Endothelial cell of umbilical vein (primary cell): ENCODE measurements around the gene ORC6. TPM values are rescaled to one million over a fixed set of nuclear protein-coding genes. Genes with fewer than 3 reads are reported as not detected.

Experiments
- BruUV-seq: library from RNA; stranded (reverse); fragments of 400-500 nt; replicated peaks from 2 replicates; lab custom pipeline; 2021; lab: Mats Ljungman, UMichigan
- CTCF ChIA-PET: fragments of 300-600, 350-600 bp; sonication (Branson Sonifier 250); formaldehyde crosslinking; loops from one replicate; lab custom pipeline; 2021; ENCODE audit warnings: antibody characterized with exemption, inconsistent platforms; lab: Charles Lee
- POLR2A ChIA-PET: fragments of 300-600, 350-600 bp; sonication (Branson Sonifier 250); formaldehyde crosslinking; loops from one replicate; lab custom pipeline; 2021; ENCODE audit warnings: antibody characterized with exemption, inconsistent platforms; lab: Charles Lee
- DNase-seq: peaks from one replicate; pipeline ENCODE4 v3.0.0-alpha.2; 2011; ENCODE audit warnings: low read depth, low spot score
- FAIRE-seq: peaks from 2 replicates; lab custom pipeline; 2011; peaks lifted over from hg19 to GRCh38; lab: Jason Lieb, UNC
- H2AFZ ChIP-seq: 2 replicates; pipeline ENCODE4 v1.6.0; 2012; ENCODE audit warnings: low read depth, low read length, control low read depth, inconsistent platforms
- H3K27ac ChIP-seq: 2 replicates; pipeline ENCODE4 v1.5.1; 2011; ENCODE audit warnings: low read depth, mild to moderate bottlenecking, control low read depth, low read length, moderate library complexity; ENCODE audit not compliant: insufficient read depth
- H3K27me3 ChIP-seq, 2 experiments: 2 replicates each; pipeline versions ENCODE4 v1.6.0 to v1.6.1; 2011; ENCODE audit warnings: low read length in 2 of 2, mixed read lengths in 1 of 2; ENCODE audit not compliant: control insufficient read depth in 2 of 2, insufficient read depth in 2 of 2
- H3K36me3 ChIP-seq, 2 experiments: 2 replicates in 1 of 2; 3 replicates in 1 of 2; pipeline ENCODE4 v1.5.1; 2011; ENCODE audit warnings: low read length in 2 of 2, mild to moderate bottlenecking in 1 of 2, moderate library complexity in 1 of 2; ENCODE audit not compliant: control insufficient read depth in 2 of 2, insufficient read depth in 2 of 2; ENCODE audit errors: extremely low read depth in 1 of 2
- H3K4me1 ChIP-seq: 3 replicates; pipeline ENCODE4 v1.5.1; 2011; ENCODE audit warnings: mild to moderate bottlenecking, low read length; ENCODE audit not compliant: control insufficient read depth, insufficient read depth; ENCODE audit errors: extremely low read depth
- H3K4me2 ChIP-seq: 2 replicates; pipeline ENCODE4 v1.6.1; 2011; ENCODE audit warnings: low read length, control low read depth, mixed read lengths; ENCODE audit not compliant: insufficient read depth
- H3K4me3 ChIP-seq, 3 experiments: fragments of 200-600 bp in 1 of 3; sonication (generic), shearing (Covaris generic) in 1 of 3; replicated peaks in 1 of 3; 2 replicates each; pipeline ENCODE4 v1.5.1; 2011 to 2016; ENCODE audit warnings: control low read depth in 3 of 3, low read length in 3 of 3, mild to moderate bottlenecking in 2 of 3, inconsistent platforms in 1 of 3, low read depth in 1 of 3, moderate library complexity in 1 of 3; ENCODE audit not compliant: insufficient read depth in 1 of 3
- H3K79me2 ChIP-seq: 2 replicates; pipeline ENCODE4 v1.6.0; 2012; ENCODE audit warnings: low read length, inconsistent platforms; ENCODE audit not compliant: control insufficient read depth, insufficient read depth
- H3K9ac ChIP-seq: replicated peaks from 2 replicates; pipeline ENCODE3; 2011; ENCODE audit warnings: low read length, control low read depth; ENCODE audit not compliant: insufficient read depth; ENCODE audit errors: extremely low read depth
- H3K9me1 ChIP-seq: replicated peaks from 3 replicates; pipeline ENCODE4 v1.6.0; 2011; ENCODE audit warnings: mild to moderate bottlenecking, low read length; ENCODE audit not compliant: control insufficient read depth, insufficient read depth; ENCODE audit errors: extremely low read depth
- H3K9me3 ChIP-seq: replicated peaks from 2 replicates; pipeline ENCODE4 v1.5.1; 2012; ENCODE audit warnings: low read length, inconsistent platforms; ENCODE audit not compliant: control insufficient read depth, insufficient read depth
- H4K20me1 ChIP-seq: replicated peaks from 2 replicates; pipeline ENCODE3; 2011; ENCODE audit warnings: mild to moderate bottlenecking, low read length; ENCODE audit not compliant: control insufficient read depth, insufficient read depth; ENCODE audit errors: extremely low read depth
- CTCF ChIP-seq, 2 donors: IDR thresholded peaks; 1 replicate in 1 of 2; 2 replicates in 1 of 2; pipeline ENCODE4 v1.5.1; 2011; ENCODE audit warnings: low read length in 2 of 2, mild to moderate bottlenecking in 2 of 2, moderate library complexity in 2 of 2, control low read depth in 1 of 2, inconsistent platforms in 1 of 2, low read depth in 1 of 2; ENCODE audit not compliant: insufficient read depth in 1 of 2; ENCODE audit errors: extremely low read depth in 1 of 2
- EZH2 ChIP-seq: IDR thresholded peaks from 2 replicates; pipeline ENCODE4 v1.6.1; 2012; ENCODE audit warnings: borderline replicate concordance, low read depth, mild to moderate bottlenecking, moderate library complexity, low read length, inconsistent platforms; ENCODE audit not compliant: severe bottlenecking
- FOS ChIP-seq: IDR thresholded peaks from 2 replicates; pipeline ENCODE4 v1.6.1; 2011; ENCODE audit warnings: mild to moderate bottlenecking, low read length, moderate library complexity, borderline replicate concordance; ENCODE audit not compliant: insufficient read depth
- GATA2 ChIP-seq: IDR thresholded peaks from 2 replicates; pipeline ENCODE4 v1.7.0; 2011; ENCODE audit warnings: low read depth, mild to moderate bottlenecking, moderate library complexity, mixed read lengths, low read length; ENCODE audit not compliant: insufficient read length, insufficient read depth
- JUN ChIP-seq: IDR thresholded peaks from 2 replicates; pipeline ENCODE4 v1.6.1; 2011; ENCODE audit warnings: borderline replicate concordance, low read depth; ENCODE audit not compliant: insufficient read length, insufficient read depth
- MAX ChIP-seq: IDR thresholded peaks from 2 replicates; pipeline ENCODE4 v1.6.1; 2011; ENCODE audit not compliant: insufficient read depth, insufficient read length
- MYC ChIP-seq: IDR thresholded peaks from one replicate; pipeline ENCODE4 v1.6.1; 2011; ENCODE audit warnings: mild to moderate bottlenecking, low read depth, low read length
- POLR2A ChIP-seq: IDR thresholded peaks from 2 replicates; pipeline ENCODE4 v1.6.1; 2012; ENCODE audit warnings: low read depth, mild to moderate bottlenecking, control low read depth, low read length
- POLR2AphosphoS5 ChIP-seq: IDR thresholded peaks from 2 replicates; pipeline ENCODE4 v1.6.1; 2012; ENCODE audit warnings: low read depth, mild to moderate bottlenecking, control low read depth, low read length, moderate library complexity; ENCODE audit not compliant: insufficient read depth
- dilution Hi-C: fragments of 300-500 bp; cut with MboI; formaldehyde crosslinking; loops from one replicate; pipeline ENCODE4 v1.15.0; 2019; ENCODE audit warnings: low sequenced_read_pairs; ENCODE audit not compliant: extremely low pct_ligation_motif_present
- intact Hi-C: fragments of 100-400 bp; cut with micrococcal nuclease; formaldehyde crosslinking; loops from one replicate; pipeline ENCODE4 v1.10.0; 2022
- polyA plus RNA-seq, 4 experiments: library from polyadenylated mRNA; depleted of rRNA in 3 of 4; stranded (reverse) in 3 of 4; unstranded in 1 of 4; fragments of >200 nt; gene quantifications; 2 replicates each; pipeline versions ENCODE4 v1.2.1 to v1.2.3, GENCODE V29; 2011 to 2012; ENCODE audit warnings: missing spikeins in 1 of 4
- total RNA-seq: library from RNA; stranded (reverse); gene quantifications from 2 replicates; pipeline ENCODE4 v1.2.3, GENCODE V29; 2021

Gene ORC6
- total and polyA plus RNA-seq, 2 donors (not counting 3 experiments of a cell fraction or from before 2014, with no cell fraction given): 15.9 to 31.1 TPM

DNA sequence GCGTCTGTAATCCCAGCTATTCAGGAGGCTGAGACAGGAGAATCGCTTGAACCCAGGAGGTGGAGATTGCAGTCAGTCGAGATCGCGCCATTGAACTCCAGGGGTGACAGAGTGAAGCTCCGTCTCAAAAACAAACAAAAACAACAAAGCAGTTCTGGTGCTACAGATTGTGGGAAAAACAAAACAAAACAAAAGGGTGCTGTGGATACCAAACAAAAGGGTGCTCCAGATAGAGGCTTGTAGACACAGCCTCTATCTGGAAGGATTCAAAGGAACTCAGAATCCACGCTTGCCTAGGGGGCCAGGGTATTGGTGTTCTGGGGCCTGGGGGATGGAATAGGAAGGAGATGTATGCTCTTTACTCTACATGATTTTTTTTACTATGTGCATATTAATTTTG, 56.2 kb downstream of the ORC6 start:
- Histone ChIP-seq H3K4me2 (no peak overlapping the region), H3K27ac (no peak overlapping the region), H3K79me2 (no peaks in the 10 kb centered on the region), H3K27me3 (no peaks in the 10 kb centered on the region), H4K20me1 (no peaks in the 10 kb centered on the region), H3K36me3 (no peaks in the 10 kb centered on the region), H3K9me3 (no peaks in the 10 kb centered on the region), H3K4me1 (peaks cover 4% of the 10 kb centered on the region), H2AFZ (no peak overlapping the region), H3K4me3 (no peak overlapping the region), H3K9me1 (no peaks in the 10 kb centered on the region), H3K9ac (no peak overlapping the region)
- FAIRE-seq: no peak
- no peak for DNase-seq
- TF ChIP-seq MYC (no peak), JUN (no peak), EZH2 (no peak), GATA2 (no peak), POLR2AphosphoS5 (no peak), CTCF (IDR thresholded peaks at IDR 0.05; ENCODE audit: extremely low read depth in 1 of 2, insufficient read depth in 1 of 2, low read depth in 1 of 2, low read length in 2 of 2) (no peak), POLR2A (no peak), MAX (no peak), FOS (no peak)
- CTCF ChIA-PET: no interaction called here
- POLR2A ChIA-PET: no interaction called here
- BruUV-seq: no TSS peak
- dilution Hi-C loops: no loop called here
- intact Hi-C loops: no loop called here
